ENCODE results near the gene CACNB2. TPM values are rescaled to one million over a fixed set of nuclear protein-coding genes. Genes with fewer than 3 reads are reported as not detected.

The CACNB2 gene
- total RNA-seq, 4 donors from 2014 or later = 73.5 to 108 (median 87.2) TPM

GRCh38 chr10:18140957-18141845 is 977 bp downstream of the CACNB2 start:
- 13% methylated on average over 16 of the region's 41 CpGs for WGBS
- peaks cover 29 to 48% (median 47%) of the 10 kb centered on the region in 4 donors for H3K4me1 ChIP-seq
- no peak for TF ChIP-seq POLR2A (IDR thresholded peaks at IDR 0.05; ENCODE audit: low read depth)
- TF ChIP-seq POLR2AphosphoS5 (IDR thresholded peaks at IDR 0.05) = peak; percentile 32 to 48
- no peaks in the 10 kb centered on the region for H3K9me3 ChIP-seq
- peak overlapping the region; percentile 76 to 88 (median 82) for H3K4me3 ChIP-seq
- peak overlapping the region; percentile 96 to 98 (median 97) for H3K27ac ChIP-seq (replicated peaks in 1 of 4)
- no peaks in the 10 kb centered on the region for H3K36me3 ChIP-seq
- DNase-seq (ENCODE audit: extremely low spot score) = no peak
- intact Hi-C loops (cut with DNase I) = loop anchor here (5.0 kb wide), 2 partner anchors 61 to 76 kb away; no protein-coding TSS in a partner anchor
- peaks cover 0 to 14% (median 0%) of the 10 kb centered on the region in 4 donors for H3K27me3 ChIP-seq

DNA sequence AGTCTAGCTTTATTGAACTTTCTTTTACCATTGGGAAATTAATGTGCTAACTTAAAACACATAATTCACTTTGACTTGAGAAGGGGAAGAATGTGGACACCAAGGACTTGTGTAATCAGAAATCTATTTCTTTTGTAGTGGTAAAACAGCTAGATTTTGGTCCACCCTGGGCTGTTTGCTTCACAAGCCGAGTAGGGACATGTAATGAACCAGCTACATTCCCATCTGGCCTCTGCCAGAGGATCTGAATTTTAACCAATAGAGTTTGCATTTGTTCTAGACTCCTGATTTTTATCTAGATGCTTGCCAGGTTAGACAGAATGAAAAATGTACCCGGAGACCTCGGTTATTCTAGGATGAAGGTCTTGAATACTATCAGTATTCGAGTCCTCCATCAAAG is 1.9 kb downstream of the CACNB2 start:
- DNase-seq (ENCODE audit: extremely low spot score) = no peak
- TF ChIP-seq POLR2A (IDR thresholded peaks at IDR 0.05; ENCODE audit: low read depth) (no peak), CTCF (IDR thresholded peaks at IDR 0.05) (no peak), EP300 (IDR thresholded peaks at IDR 0.05) (no peak), POLR2AphosphoS5 (IDR thresholded peaks at IDR 0.05) (no peak)
- Histone ChIP-seq H3K27ac (replicated peaks in 1 of 4) (peak overlapping the region; percentile 96 to 98 (median 97)), H3K4me1 (peaks cover 35 to 58% (median 57%) of the 10 kb centered on the region in 4 donors), H3K36me3 (no peaks in the 10 kb centered on the region), H3K9me3 (no peaks in the 10 kb centered on the region), H3K4me3 (peak overlapping the region; percentile 76 to 88 (median 82)), H3K27me3 (peaks cover 0 to 14% (median 0%) of the 10 kb centered on the region in 4 donors)
- intact Hi-C loops (cut with DNase I) = loop anchor here (5.0 kb wide), 2 partner anchors 60 to 75 kb away; no protein-coding TSS in a partner anchor
- 53% methylated on average over 4 of the region's 4 CpGs for WGBS

- Histone ChIP-seq H3K27me3 (peaks cover 0 to 14% (median 0%) of the 10 kb centered on the region in 4 donors), H3K4me1 (peaks cover 34 to 76% (median 76%) of the 10 kb centered on the region in 4 donors), H3K27ac (replicated peaks in 1 of 4) (peak overlapping the region; percentile 96 to 98 (median 97)), H3K36me3 (no peaks in the 10 kb centered on the region), H3K4me3 (peak overlapping the region in 2 of 4 donors; percentile 76 to 81), H3K9me3 (no peaks in the 10 kb centered on the region)
- WGBS = 94% methylated on average over 1 of the region's 1 CpG
- TF ChIP-seq POLR2A (IDR thresholded peaks at IDR 0.05; ENCODE audit: low read depth) = no peak
- no peak for DNase-seq (ENCODE audit: extremely low spot score)
- intact Hi-C loops (cut with DNase I) = loop anchor here (5.0 kb wide), 2 partner anchors 58 to 73 kb away; no protein-coding TSS in a partner anchor
Observed at GRCh38 chr10:18144396-18144795, 4.2 kb downstream of the CACNB2 start.

GRCh38 chr10:18144928-18145327 is 4.7 kb downstream of the CACNB2 start:
- TF ChIP-seq POLR2AphosphoS5 (IDR thresholded peaks at IDR 0.05) (peak; percentile 80 to 81), CTCF (IDR thresholded peaks at IDR 0.05) (no peak)
- WGBS = 11% methylated on average over 6 of the region's 6 CpGs
- peaks cover 0 to 13% (median 0%) of the 10 kb centered on the region in 4 donors for H3K27me3 ChIP-seq
- peak overlapping the region in 1 of 4 donors; percentile 6 for H3K4me3 ChIP-seq
- no peaks in the 10 kb centered on the region for H3K9me3 ChIP-seq
- H3K4me1 ChIP-seq = peaks cover 29 to 76% (median 75%) of the 10 kb centered on the region in 4 donors
- no peak for DNase-seq (ENCODE audit: extremely low spot score)
- no peaks in the 10 kb centered on the region for H3K36me3 ChIP-seq
- peak overlapping the region; percentile 96 to 98 (median 97) for H3K27ac ChIP-seq (replicated peaks in 1 of 4)
- intact Hi-C loops (cut with DNase I) = loop anchor here (5.0 kb wide), 2 partner anchors 57 to 72 kb away; no protein-coding TSS in a partner anchor

DNA sequence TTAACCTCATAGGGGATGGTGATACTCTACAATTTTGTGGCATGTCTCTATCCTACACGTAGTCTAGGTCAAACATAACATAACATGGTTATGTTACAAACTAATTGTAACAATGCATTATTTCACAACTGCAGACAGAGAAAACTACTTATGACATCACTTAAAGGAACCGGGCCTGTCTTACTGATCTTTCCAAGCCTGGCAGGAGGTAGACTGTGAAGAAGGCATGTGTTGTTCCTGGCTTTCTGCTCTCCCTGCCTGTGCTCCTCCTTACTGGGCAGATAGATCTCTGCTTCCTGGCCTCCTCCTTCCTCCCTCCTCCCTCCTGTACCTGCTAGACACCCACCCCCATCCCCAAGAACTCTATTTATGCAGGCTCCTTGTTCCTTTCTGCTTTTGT is 5.4 kb downstream of the CACNB2 start:
- DNase-seq (ENCODE audit: extremely low spot score) = no peak
- H3K4me1 ChIP-seq = peaks cover 27 to 80% (median 74%) of the 10 kb centered on the region in 4 donors
- 37% methylated on average over 2 of the region's 2 CpGs for WGBS
- TF ChIP-seq EP300 (IDR thresholded peaks at IDR 0.05) (peak; percentile 52), POLR2A (IDR thresholded peaks at IDR 0.05; ENCODE audit: low read depth) (no peak), POLR2AphosphoS5 (IDR thresholded peaks at IDR 0.05) (peak; percentile 29 to 41), CTCF (IDR thresholded peaks at IDR 0.05) (no peak)
- intact Hi-C loops (cut with DNase I) = no loop called here
- H3K9me3 ChIP-seq = no peaks in the 10 kb centered on the region
- peaks cover 0 to 5% (median 0%) of the 10 kb centered on the region in 4 donors for H3K27me3 ChIP-seq
- peak overlapping the region; percentile 96 to 98 (median 97) for H3K27ac ChIP-seq (replicated peaks in 1 of 4)
- H3K36me3 ChIP-seq = no peaks in the 10 kb centered on the region
- H3K4me3 ChIP-seq = peak overlapping the region in 2 of 4 donors; percentile 6 to 17

Data from esophagus muscularis mucosa (tissue), 4 donors.